Calu3 (cell line): ENCODE data around the gene PBLD. TPM values are rescaled to one million over a fixed set of nuclear protein-coding genes. Genes with fewer than 3 reads are reported as not detected.
"Not testable (repeated sequence)": the region's sequence is repeated elsewhere in the genome, so short reads cannot be mapped to it uniquely, and the experiment has no call there.

Source experiments
- BruUV-seq: library from RNA; stranded (reverse); fragments of 400-500 nt; replicated peaks from 2 replicates; lab custom pipeline; 2021; lab: Mats Ljungman, UMichigan
- CTCF ChIA-PET: fragments of 300-600 bp; sonication (Branson Sonifier 250); formaldehyde crosslinking; loops from one replicate; lab custom pipeline; 2022; ENCODE audit warnings: antibody characterized with exemption; lab: Charles Lee
- DNase-seq: peaks from one replicate; pipeline ENCODE4 v3.0.0; 2022
- H3K27ac Mint-ChIP-seq: one replicate; pipeline ENCODE4 v1.8.0; 2022; ENCODE audit warnings: mixed read lengths; ENCODE audit not compliant: unreplicated experiment
- H3K27me3 Mint-ChIP-seq: one replicate; pipeline ENCODE4 v1.8.0; 2022; ENCODE audit warnings: mixed read lengths; ENCODE audit not compliant: unreplicated experiment
- H3K36me3 Mint-ChIP-seq: one replicate; pipeline ENCODE4 v1.8.0; 2022; ENCODE audit warnings: mild to moderate bottlenecking, moderate library complexity, mixed read lengths; ENCODE audit not compliant: insufficient read depth, unreplicated experiment
- H3K4me1 Mint-ChIP-seq: one replicate; pipeline ENCODE4 v1.8.0; 2022; ENCODE audit warnings: mild to moderate bottlenecking, low read depth, mixed read lengths; ENCODE audit not compliant: unreplicated experiment
- H3K4me3 Mint-ChIP-seq: one replicate; pipeline ENCODE4 v1.8.0; 2022; ENCODE audit warnings: mild to moderate bottlenecking, low read depth, moderate library complexity, mixed read lengths; ENCODE audit not compliant: unreplicated experiment
- H3K9me3 Mint-ChIP-seq: one replicate; pipeline ENCODE4 v1.8.0; 2022; ENCODE audit warnings: low read depth, mixed read lengths; ENCODE audit not compliant: unreplicated experiment
- intact Hi-C: fragments of 100-400 bp; cut with micrococcal nuclease; formaldehyde crosslinking; loops from one replicate; pipeline ENCODE4 v1.10.0; 2022; ENCODE audit not compliant: unreplicated experiment
- total RNA-seq: library from RNA; stranded (reverse); gene quantifications from 2 replicates; pipeline ENCODE4 v1.2.3, GENCODE V29; 2022
- TF ChIP-seq, protein P1 (sequence below): fragments of 200-600 bp; IDR thresholded peaks from one replicate; pipeline ENCODE4 v1.8.0; 2022; ENCODE audit warnings: antibody characterized with exemption; ENCODE audit not compliant: unreplicated experiment

Gene PBLD
- total RNA-seq, 1 experiment from 2014 or later = 8.9 TPM

DNA sequence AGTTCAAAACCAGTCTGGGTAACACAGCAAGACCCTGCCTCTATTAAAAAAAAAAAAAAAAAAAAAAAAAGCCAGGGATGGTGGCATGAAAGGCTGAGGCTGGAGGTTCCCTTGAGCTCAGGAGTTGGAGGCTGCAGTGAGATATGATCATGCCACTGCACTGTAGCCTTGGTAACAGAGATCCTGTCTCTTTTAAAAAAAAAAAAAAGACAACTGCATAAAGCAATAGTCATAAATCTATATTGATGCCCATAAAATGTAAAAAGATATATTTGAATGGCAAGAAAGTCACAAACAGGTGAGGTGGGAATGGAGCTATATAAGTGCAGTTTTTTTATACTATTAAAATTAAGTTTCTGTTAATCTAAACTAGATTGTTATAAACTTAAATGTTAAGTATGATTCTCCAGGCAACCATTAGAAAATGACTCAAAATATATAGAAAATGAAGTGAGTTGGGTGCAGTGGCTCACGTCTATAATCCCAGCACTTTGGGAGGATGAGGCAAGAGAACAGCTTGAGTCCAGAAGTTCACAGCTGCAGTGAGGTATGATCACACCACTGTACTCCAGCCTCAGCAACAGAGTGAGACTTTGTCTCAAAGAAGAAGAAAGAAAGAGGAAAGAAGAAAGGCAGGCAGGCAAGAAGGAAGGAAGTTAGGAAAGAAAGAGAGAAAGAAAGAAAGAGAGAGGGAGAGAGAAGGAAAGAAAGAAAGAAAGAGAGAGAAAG, 14.2 kb downstream of the PBLD start:
- intact Hi-C loops = no loop called here
- Mint-ChIP-seq H3K27me3 (no peaks in the 10 kb centered on the region), H3K4me1 (peaks cover 12% of the 10 kb centered on the region), H3K27ac (no peak overlapping the region), H3K9me3 (peaks cover 3% of the 10 kb centered on the region), H3K4me3 (no peak overlapping the region), H3K36me3 (peaks cover 4% of the 10 kb centered on the region)
- CTCF ChIA-PET = interaction anchor here (0.6 kb wide), 2 partner anchors 215 to 484 kb away, joined by 3 read pairs; no protein-coding TSS in a partner anchor
- no TSS peak for BruUV-seq
- TF ChIP-seq, protein P1, sequence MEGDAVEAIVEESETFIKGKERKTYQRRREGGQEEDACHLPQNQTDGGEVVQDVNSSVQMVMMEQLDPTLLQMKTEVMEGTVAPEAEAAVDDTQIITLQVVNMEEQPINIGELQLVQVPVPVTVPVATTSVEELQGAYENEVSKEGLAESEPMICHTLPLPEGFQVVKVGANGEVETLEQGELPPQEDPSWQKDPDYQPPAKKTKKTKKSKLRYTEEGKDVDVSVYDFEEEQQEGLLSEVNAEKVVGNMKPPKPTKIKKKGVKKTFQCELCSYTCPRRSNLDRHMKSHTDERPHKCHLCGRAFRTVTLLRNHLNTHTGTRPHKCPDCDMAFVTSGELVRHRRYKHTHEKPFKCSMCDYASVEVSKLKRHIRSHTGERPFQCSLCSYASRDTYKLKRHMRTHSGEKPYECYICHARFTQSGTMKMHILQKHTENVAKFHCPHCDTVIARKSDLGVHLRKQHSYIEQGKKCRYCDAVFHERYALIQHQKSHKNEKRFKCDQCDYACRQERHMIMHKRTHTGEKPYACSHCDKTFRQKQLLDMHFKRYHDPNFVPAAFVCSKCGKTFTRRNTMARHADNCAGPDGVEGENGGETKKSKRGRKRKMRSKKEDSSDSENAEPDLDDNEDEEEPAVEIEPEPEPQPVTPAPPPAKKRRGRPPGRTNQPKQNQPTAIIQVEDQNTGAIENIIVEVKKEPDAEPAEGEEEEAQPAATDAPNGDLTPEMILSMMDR = no peak
- DNase-seq = no peak

DNA sequence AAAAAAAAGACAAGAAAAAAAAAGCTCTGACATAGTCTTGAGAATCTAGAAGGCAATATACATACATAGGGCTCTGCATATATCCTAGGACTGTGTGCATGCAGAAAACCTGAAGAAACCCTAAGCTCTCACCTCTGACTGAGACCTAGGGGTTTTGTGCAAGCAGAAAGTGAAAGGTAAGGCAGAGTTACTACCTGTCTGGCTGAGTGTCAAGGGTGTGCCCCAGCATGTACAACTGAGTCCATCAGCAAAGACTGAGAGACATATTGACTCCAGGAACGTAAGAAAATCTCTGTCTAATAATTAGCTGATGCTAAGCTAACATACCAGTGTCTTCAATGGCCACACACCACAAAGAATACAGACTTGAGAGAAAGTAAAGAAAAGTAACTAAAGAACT, 17.1 kb downstream of the PBLD start:
- H3K9me3 Mint-ChIP-seq = peaks cover 3% of the 10 kb centered on the region
- H3K4me3 Mint-ChIP-seq = no peak overlapping the region
- TF ChIP-seq, protein P1 = no peak

DNA sequence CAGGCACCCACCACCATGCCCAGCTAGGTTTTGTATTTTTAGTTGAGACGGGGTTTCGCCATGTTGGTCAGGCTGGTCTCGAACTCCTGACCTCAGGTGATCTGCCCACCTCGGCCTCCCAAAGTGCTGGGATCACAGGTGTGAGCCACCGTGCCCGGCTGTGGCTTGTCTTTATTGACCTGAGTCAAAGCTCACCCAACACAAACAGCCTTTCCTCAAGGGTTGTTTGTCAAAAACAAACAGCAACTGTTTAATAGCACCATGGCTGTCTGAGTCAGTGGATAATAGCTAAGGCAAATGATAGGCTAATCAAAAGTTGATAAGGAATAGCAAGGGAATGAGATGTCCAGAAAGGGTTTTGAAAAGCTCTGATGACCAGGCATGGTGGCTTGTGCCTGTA, 17.8 kb downstream of the PBLD start:
- H3K9me3 Mint-ChIP-seq, H3K36me3 Mint-ChIP-seq, H3K27me3 Mint-ChIP-seq, BruUV-seq, H3K4me3 Mint-ChIP-seq, intact Hi-C loops, H3K27ac Mint-ChIP-seq, DNase-seq: not testable (repeated sequence)
- CTCF ChIA-PET = interaction anchor here (0.7 kb wide), 1 partner anchor 267 kb away, joined by 4 read pairs; no protein-coding TSS in a partner anchor
- peaks cover 12% of the 10 kb centered on the region for H3K4me1 Mint-ChIP-seq

More for the DNA sequence above, 17.1 kb downstream of the PBLD start:
- no peak overlapping the region for H3K27ac Mint-ChIP-seq
- DNase-seq = no peak
- no peaks in the 10 kb centered on the region for H3K27me3 Mint-ChIP-seq
- CTCF ChIA-PET = interaction anchor here (0.7 kb wide), 1 partner anchor 266 kb away, joined by 4 read pairs; no protein-coding TSS in a partner anchor
- peaks cover 4% of the 10 kb centered on the region for H3K36me3 Mint-ChIP-seq
- intact Hi-C loops = no loop called here
- H3K4me1 Mint-ChIP-seq = peaks cover 12% of the 10 kb centered on the region
- BruUV-seq = no TSS peak

DNA sequence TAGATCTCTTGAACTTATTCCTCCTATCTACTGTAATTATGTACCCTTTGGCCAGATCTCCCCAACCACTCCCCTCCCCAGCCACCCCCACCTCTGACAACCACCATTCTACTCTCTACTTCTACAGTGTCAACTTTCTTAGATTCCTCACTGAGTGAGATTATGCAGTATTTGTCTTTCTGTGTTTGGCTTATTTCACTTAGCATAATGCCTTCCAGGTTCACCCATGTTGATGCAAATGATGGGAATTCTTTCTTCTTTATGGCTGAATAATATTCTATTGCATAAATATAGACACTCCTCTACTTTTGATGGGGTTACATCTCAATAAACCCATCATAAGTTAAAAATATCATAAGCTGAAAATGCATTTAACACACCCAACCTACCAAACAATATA, 22.2 kb downstream of the PBLD start:
- intact Hi-C loops = no loop called here
- H3K4me1 Mint-ChIP-seq = peaks cover 13% of the 10 kb centered on the region
- H3K36me3 Mint-ChIP-seq = no peaks in the 10 kb centered on the region
- DNase-seq = no peak
- TF ChIP-seq, protein P1 = no peak
- no TSS peak for BruUV-seq
- CTCF ChIA-PET = interaction anchor here (1.4 kb wide), 1 partner anchor 13 kb away, joined by 3 read pairs; no protein-coding TSS in a partner anchor
- H3K27me3 Mint-ChIP-seq = no peaks in the 10 kb centered on the region
- H3K9me3 Mint-ChIP-seq = no peaks in the 10 kb centered on the region
- no peak overlapping the region for H3K4me3 Mint-ChIP-seq
- H3K27ac Mint-ChIP-seq = no peak overlapping the region

DNA sequence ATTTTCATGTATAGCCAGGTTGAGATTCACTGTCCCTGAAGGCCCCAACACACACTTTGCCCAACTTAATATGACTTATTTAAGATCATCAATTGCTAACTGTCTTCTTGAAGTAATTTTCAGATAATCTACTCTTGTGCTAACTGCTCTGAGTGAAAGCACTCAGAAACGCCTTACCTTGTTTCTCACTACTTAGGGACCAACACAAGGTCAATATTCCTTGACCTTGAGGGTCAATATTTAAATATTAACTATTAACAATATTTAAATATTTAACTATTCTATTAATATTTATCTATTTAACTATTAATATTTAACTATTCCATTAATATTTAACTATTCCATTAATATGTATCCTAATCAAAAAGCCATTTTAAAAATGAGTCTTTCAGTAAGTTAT, 26.9 kb downstream of the PBLD start:
- H3K27ac Mint-ChIP-seq = no peak overlapping the region
- DNase-seq = no peak
- H3K9me3 Mint-ChIP-seq = no peaks in the 10 kb centered on the region
- no peaks in the 10 kb centered on the region for H3K36me3 Mint-ChIP-seq
- intact Hi-C loops = no loop called here
- no peaks in the 10 kb centered on the region for H3K27me3 Mint-ChIP-seq
- BruUV-seq = no TSS peak
- TF ChIP-seq, protein P1 = no peak
- CTCF ChIA-PET = interaction anchor here (0.6 to 1.3 kb wide), 3 partner anchors 27 to 477 kb away, joined by 3 to 6 read pairs (median 4); no protein-coding TSS in a partner anchor
- H3K4me3 Mint-ChIP-seq = no peak overlapping the region
- H3K4me1 Mint-ChIP-seq = peaks cover 31% of the 10 kb centered on the region
